ENCODE measurements around the gene KLHL22.
"Not testable (repeated sequence)": the region's sequence is repeated elsewhere in the genome, so short reads cannot be mapped to it uniquely, and the experiment has no call there.

Gene KLHL22

DNA sequence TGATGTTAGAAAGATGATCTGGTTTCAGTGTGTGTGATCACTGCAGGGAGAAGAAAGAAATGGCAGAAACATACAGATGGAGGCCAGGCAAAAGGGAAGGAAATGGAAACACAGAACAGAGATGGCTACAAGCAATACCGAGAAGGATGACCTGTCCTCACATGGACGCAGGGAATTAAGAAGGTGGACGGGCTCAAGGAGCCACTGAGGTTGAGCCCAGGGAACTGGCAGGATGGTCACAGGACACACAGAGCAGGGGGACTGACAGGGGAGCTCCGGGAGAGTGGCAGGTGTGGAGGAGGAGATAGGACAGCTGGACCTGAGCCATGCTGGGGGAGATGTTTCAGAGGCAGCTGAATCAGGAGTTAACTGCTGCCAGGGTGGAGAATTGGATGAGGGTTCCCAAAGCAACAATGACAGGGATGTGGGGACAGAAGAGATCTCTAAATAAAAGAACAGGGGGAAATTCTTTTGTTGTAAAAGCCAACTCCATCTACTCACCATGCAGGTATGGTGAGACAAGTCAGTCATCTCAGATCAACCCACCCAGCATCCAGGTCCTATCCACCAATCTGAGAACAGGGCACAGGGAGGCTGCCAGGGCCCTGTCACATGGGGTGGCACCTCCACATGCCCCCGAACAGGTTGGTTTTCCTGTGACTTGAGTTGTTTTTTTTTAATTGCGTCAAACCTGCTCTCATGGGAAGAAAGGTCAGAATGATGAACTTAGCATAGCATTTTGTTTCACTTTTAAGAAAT, 26.3 kb downstream of the KLHL22 start:
- no peak for DNase-seq (ENCODE audit: low read depth, low spot score)

DNA sequence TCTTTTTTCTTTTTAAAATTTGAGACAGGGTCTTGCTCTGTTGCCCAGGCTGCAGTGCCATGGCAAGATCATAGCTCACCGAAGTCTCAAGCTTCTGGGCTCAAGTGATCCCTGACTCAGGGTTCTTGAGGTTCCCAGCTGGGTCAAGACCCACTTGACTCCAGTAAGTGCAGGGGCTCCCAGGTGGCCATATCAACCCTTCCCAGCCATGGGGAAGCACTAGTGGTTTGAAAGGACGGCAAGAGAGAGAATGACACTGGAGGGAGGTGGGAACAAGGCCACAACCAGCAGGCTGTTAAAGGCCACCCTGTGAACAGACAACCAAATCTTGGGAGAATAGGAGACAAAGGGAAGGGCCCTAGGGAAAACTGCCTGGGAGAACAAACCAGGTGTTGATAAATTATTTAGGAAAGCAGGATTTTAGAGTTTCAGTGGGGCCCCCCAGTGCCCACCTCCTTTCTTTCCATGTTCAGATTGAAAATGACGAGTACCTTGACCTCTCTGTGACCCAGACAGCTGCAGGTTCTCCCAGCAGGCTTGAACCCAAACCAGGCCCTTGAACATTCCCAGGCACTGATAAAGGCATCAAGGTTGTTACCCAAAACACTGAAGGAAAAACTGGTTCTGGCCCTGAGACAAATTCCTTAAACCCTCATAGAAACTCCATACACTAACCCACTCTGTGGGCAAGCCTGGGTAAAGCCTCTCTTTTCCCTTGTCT, 28.8 kb downstream of the KLHL22 start:
- DNase-seq (ENCODE audit: low read depth, low spot score), result peak; percentile 29

DNA sequence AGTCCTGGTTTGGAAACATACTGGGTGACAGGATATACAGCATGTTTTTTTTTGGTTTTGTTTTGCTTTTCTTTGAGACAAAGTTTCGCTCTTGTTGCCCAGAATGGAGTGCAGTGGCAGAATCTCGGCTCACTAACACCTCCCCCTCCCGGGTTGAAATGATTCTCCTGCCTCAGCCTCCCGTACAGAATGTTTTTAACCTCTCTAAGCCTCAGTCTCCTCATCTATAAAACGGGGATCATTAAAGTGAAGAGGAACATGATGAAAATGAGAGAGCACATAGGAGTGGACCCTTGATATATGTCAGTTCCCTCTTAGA, 29.9 kb downstream of the KLHL22 start:
- no peak for DNase-seq (ENCODE audit: low read depth, low spot score)

GRCh38 chr22:20464912-20465758, 30.5 kb downstream of the KLHL22 start:
- DNase-seq (ENCODE audit: low read depth, low spot score), result no peak

DNA sequence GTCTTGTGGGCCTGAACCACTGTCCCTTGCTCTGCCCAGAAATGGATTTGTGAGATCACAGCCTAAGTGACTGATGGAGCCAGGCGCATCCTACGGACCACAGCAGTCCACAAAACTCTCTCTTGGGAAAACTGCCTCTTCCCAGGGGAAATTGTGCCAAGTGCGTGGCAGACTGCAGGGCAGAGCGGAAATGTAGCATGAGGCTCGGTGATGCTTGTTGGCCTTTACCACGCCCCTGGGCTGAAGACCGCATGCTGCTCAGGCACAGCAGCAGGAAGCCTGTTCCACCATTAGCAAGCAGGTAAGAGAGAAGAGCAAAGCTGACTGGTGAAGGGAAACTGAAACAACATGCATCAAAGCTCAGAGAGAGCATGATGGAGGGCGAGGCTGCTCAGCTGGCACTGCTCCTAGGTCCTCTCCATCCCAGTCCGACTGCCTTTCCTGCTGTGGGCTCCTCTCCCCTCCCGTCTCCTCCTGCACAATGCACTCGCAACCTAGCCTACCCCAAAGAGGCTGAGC, 31.4 kb downstream of the KLHL22 start:
- no peak for DNase-seq (ENCODE audit: low read depth, low spot score)

DNA sequence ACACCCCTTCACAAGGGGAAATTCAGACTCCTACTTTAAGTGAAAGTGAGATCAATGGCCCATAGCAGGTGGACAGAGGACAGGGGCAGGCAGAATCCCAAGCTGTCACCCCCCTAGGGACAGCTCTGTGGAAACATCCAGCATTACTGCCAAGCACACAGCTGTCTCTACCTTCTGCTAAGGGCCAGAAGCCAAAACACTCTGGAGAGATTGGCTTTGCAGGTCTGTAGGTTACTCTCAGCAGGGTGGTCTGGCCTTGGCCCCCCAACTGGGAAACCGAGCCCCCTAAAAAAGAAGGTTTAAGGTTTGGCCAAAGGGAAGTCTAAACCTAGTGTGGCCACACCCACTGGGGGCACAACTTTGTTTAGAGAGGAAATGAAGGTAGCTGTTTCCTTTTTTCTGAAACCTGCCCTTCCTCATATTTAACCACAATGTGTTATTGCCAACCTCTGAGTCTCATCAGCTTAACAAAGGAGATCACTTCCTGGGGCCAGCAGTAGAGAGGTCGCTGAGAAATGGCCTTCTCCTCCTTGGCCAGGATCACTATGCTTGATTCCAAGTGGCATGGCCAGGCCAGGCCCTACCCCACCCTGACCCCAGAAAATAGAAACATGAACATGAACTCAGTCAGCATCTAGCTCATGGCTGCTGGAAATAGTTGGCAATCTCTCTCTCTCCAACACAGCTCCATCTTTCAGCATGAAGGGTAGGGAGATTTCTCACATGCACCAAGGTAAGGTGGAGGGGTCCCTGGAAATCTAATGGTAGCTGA, 32.1 kb downstream of the KLHL22 start:
- no peak for DNase-seq (ENCODE audit: low read depth, low spot score)

DNA sequence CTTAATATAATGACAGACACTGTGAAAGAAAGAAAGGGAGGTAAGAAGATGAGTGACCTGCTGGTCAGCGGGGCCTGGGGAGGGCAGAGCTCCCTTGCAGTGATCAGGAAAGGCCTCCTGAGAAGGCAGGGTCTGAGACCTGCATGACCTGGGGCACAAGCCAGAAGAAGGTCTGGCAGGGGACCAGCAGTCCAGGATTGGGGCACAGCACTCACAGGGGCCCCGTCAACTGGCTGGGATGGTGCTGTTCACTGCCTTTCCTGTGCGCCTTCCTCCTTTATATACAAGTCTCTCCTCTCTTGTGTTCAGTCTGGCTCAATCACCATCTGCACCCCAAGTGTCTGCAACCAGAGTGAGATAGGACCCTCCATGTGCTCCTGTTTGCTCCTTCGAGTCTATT, 35.7 kb downstream of the KLHL22 start:
- no peak for DNase-seq (ENCODE audit: low read depth, low spot score)

- DNase-seq (ENCODE audit: low read depth, low spot score), result no peak
These were observed 36.4 kb downstream of the KLHL22 start for GRCh38 chr22:20459152-20459542.

DNA sequence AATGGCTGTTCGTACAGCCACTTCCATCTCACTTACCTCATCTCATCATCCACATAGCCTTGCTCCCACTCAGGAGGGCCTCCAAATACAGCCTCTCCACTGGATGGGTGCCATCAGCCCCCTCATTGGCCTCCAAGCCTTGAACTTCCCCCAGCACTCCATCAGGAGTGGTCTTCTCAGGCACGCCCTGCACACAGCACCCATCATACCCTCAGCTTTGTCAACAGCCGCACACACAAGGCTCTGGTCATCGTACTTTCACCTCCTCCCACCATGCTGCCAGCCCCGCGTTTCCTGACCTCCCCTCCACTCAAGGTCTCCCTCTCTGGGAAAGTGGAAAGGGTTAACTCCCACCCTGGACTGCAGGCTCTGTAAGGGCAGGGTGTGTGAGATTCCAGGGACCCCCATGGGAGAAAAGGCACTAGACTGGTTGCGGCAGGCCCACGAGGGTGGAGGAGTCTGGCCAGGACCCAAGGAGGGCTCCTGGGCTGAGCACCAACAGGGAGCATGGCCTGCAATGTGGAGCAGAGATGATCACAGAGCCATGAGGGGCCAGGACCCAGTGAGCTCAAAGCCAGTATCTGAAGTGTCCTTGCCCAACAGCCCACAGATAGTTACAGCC, 37.0 kb downstream of the KLHL22 start:
- no peak for DNase-seq (ENCODE audit: low read depth, low spot score)

GRCh38 chr22:20457506-20458240, 37.9 kb downstream of the KLHL22 start:
- no peak for DNase-seq (ENCODE audit: low read depth, low spot score)

- DNase-seq (ENCODE audit: low read depth, low spot score), result no peak
These were observed 38.9 kb downstream of the KLHL22 start for GRCh38 chr22:20456722-20457076.

GRCh38 chr22:20456064-20456721, 39.4 kb downstream of the KLHL22 start:
- DNase-seq (ENCODE audit: low read depth, low spot score), result peak; percentile 91

- DNase-seq (ENCODE audit: low read depth, low spot score), result no peak
These were observed 39.9 kb downstream of the KLHL22 start for GRCh38 chr22:20455709-20456063.

- no peak for DNase-seq (ENCODE audit: low read depth, low spot score)
These were observed 42.4 kb downstream of the KLHL22 start for GRCh38 chr22:20453222-20453621.

DNA sequence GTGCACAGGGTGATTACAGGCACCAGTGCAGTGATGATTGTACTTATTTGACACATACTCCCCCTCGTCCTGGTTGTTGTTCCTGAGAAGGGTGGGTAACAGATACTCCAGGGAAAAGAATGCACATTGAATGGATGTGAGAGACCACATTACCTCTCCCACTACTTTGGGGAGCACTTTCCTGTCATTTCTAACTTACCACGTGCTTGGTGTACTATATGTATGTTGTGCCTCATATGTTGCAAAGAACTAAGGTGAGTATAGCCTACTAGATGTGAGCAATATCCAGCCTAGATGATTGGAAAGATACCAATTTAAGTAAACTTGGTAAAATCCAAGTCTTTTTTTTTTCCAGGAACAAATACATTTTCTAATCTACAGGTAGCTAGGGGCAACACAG, 43.7 kb downstream of the KLHL22 start:
- DNase-seq (ENCODE audit: low read depth, low spot score), result no peak

- DNase-seq (ENCODE audit: low read depth, low spot score), result not testable (repeated sequence)
These were observed 44.3 kb downstream of the KLHL22 start for GRCh38 chr22:20451129-20451778.

GRCh38 chr22:20450551-20450906, 45.1 kb downstream of the KLHL22 start:
- DNase-seq (ENCODE audit: low read depth, low spot score), result no peak

DNA sequence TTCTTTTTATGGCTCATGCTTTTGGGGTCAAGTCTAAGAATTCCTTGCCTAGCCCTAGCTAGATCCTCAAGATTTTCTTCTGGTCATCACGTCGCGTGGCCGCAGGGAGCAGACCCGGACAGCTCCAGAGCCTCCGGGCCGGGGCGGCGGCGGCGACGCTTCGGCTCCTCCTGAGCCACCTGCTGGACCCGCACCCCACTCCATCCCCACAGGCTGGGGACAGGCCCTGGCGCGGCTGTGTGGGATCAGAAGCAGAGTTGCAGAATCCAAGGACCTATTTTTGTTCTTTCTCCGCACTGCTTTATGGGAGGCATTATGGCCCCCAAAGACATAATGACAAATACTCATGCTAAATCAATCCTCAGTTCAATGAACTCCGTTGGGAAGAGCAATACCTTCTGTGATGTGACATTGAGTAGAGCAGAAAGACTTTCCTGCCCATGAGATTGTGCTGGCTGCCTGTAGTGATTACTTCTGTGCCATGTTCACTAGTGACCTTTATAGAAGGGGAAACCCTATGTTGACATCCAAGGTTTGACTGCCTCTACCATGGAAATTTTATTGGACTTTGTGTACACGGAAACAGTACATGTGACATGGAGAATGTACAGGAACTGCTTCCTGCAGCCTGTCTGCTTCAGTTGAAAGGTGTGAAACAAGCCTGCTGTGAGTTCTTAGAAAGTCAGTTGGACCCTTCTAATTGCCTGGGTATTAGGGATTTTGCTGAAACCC, 45.6 kb downstream of the KLHL22 start:
- no peak for DNase-seq (ENCODE audit: low read depth, low spot score)

DNA sequence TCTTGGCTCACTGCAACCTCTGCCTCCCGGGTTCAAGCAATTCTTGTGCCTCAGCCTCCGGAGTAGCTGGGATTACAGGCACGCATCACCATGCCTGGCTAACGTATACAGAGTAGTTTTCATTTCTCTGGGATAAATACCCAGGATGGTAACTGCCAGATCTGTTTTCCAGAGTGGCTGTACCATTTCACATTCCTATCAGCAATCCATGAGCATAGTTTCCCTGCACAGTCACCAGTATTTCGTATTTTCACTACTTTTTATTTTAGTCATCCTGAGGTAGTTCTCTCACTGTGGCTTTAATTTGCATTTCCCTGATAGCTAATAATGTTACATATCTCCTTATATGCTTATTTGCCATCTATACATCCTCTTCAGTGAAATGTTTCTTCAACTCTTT, 47.0 kb downstream of the KLHL22 start:
- DNase-seq (ENCODE audit: low read depth, low spot score), result no peak

Measured in ELF-1 (cell line).